Progenitor cell of endocrine pancreas (in vitro differentiated cells): ENCODE results near the gene RNH1. TPM values are rescaled to one million over a fixed set of nuclear protein-coding genes. Genes with fewer than 3 reads are reported as not detected.

Experiments used
- DNase-seq: peaks from one replicate; pipeline ENCODE4 v3.0.0; 2021; ENCODE audit warnings: low spot score; ENCODE audit not compliant: unreplicated experiment
- H3K27ac Mint-ChIP-seq: 2 replicates; pipeline ENCODE4 v1.8.0; 2021; ENCODE audit warnings: mild to moderate bottlenecking, moderate library complexity, mixed read lengths
- H3K27me3 Mint-ChIP-seq: 2 replicates; pipeline ENCODE4 v1.8.0; 2021; ENCODE audit warnings: mixed read lengths
- H3K36me3 Mint-ChIP-seq: 2 replicates; pipeline ENCODE4 v1.8.0; 2022; ENCODE audit warnings: mixed read lengths; ENCODE audit not compliant: insufficient read depth
- H3K4me1 Mint-ChIP-seq: 2 replicates; pipeline ENCODE4 v1.8.0; 2021; ENCODE audit warnings: low read depth, mixed read lengths
- H3K4me3 Mint-ChIP-seq: 2 replicates; pipeline ENCODE4 v1.8.0; 2021; ENCODE audit warnings: low read depth, mild to moderate bottlenecking, moderate library complexity, mixed read lengths
- H3K9me3 Mint-ChIP-seq: 2 replicates; pipeline ENCODE4 v1.8.0; 2021; ENCODE audit warnings: low read depth, mixed read lengths
- total RNA-seq: library from RNA; stranded (reverse); gene quantifications from 2 replicates; pipeline ENCODE4 v1.2.1, GENCODE V29; 2021
- TF ChIP-seq, protein P1 (sequence below): fragments of 200-600 bp; sonication (generic); IDR thresholded peaks from one replicate; pipeline ENCODE4 v1.5.0; 2021; ENCODE audit warnings: antibody characterized with exemption, mild to moderate bottlenecking; ENCODE audit not compliant: unreplicated experiment

Gene RNH1
- total RNA-seq, 1 donor from 2014 or later: 49.4 TPM

DNA sequence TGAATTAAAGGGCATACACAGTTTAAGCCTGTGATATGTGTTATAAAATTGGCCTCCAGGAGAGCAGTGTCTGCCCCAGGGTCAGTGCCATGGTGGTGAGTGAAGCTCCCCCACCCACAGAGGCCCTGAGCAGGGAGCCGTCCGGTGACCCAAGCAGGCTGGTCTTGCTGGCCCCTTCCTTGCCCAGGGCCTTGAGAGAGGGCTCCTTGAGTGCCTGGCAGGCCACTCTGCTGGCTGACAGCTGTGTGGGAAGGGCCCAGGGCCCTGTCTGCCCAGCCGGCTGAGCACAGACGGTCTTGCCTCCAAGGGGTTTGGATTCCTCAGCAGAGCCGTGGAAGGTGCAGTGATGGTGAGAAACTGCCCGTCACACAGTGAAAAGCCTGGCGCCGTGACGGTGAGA, 31.1 kb downstream of the RNH1 start:
- DNase-seq: no peak
- no peak overlapping the region for H3K4me3 Mint-ChIP-seq
- H3K4me1 Mint-ChIP-seq: no peaks in the 10 kb centered on the region
- TF ChIP-seq, protein P1, sequence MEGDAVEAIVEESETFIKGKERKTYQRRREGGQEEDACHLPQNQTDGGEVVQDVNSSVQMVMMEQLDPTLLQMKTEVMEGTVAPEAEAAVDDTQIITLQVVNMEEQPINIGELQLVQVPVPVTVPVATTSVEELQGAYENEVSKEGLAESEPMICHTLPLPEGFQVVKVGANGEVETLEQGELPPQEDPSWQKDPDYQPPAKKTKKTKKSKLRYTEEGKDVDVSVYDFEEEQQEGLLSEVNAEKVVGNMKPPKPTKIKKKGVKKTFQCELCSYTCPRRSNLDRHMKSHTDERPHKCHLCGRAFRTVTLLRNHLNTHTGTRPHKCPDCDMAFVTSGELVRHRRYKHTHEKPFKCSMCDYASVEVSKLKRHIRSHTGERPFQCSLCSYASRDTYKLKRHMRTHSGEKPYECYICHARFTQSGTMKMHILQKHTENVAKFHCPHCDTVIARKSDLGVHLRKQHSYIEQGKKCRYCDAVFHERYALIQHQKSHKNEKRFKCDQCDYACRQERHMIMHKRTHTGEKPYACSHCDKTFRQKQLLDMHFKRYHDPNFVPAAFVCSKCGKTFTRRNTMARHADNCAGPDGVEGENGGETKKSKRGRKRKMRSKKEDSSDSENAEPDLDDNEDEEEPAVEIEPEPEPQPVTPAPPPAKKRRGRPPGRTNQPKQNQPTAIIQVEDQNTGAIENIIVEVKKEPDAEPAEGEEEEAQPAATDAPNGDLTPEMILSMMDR: no peak
- H3K36me3 Mint-ChIP-seq: peaks cover 5% of the 10 kb centered on the region
- H3K27me3 Mint-ChIP-seq: no peaks in the 10 kb centered on the region
- no peaks in the 10 kb centered on the region for H3K9me3 Mint-ChIP-seq
- H3K27ac Mint-ChIP-seq: no peak overlapping the region

DNA sequence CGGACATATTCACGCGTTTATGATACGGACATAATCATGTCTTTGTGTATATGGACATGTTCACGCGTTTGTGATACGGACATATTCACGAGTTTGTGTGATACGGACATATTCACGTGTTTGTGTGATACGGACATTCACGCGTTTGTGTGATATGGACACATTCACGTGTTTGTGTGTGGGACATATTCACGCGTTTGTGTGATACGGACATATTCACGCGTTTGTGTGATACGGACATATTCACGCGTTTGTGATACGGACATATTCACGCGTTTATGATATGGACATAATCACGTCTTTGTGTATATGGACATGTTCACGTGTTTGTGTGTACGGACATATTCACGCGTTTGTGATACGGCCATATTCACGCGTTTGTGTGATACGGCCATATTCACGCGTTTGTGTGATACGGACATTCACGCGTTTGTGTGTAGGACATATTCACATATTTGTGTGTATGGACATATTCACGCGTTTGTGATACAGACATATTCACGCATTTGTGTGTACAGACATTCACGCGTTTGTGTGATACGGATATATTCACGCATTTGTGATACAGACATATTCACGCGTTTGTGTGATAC, 32.0 kb downstream of the RNH1 start:
- Mint-ChIP-seq H3K36me3 (peaks cover 2% of the 10 kb centered on the region), H3K27ac (no peak overlapping the region), H3K9me3 (no peaks in the 10 kb centered on the region), H3K4me3 (no peak overlapping the region), H3K27me3 (no peaks in the 10 kb centered on the region), H3K4me1 (peaks cover 2% of the 10 kb centered on the region)
- no peak for DNase-seq
- TF ChIP-seq, protein P1: no peak

DNA sequence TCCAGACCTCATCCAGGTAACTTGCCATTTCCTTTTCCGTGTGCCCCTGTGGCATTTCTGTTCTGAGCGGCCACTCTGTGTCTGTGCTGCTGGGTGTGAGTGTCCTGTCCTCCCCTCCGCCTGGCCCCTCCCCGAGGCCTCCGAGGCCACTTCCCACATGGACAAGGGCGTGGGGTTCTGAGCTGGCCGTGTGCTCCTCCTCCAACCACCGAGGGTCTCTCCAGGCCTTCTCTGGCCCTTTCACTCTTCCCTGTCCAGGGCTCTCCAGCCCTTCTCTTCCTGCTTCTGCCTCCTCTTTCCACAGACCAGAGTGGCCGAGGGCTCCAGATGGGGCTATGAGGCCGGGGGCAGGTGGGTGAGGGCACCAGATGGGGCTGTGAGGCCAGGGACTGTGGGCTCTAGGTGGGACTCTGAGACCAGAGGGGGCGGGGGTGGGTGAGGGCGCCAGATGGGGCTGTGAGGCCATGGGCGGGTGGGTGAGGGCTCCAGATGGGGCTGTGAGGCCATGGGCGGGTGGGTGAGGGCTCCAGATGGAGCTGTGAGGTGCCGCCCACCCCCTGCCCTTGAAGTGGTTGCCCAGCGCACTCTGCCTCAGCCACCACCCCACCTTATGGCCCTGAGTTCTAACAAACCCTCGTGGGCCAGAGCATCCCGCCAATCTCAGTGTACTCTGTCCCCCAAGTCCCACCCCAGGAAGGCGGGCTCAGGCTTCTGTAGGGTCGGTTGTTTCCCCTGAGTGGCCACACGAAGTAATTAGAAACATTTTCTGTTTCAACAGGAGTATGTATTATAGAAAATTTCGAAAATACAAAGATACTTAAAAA, 32.9 kb downstream of the RNH1 start:
- TF ChIP-seq, protein P1: no peak
- Mint-ChIP-seq H3K27ac (no peak overlapping the region), H3K4me3 (no peak overlapping the region), H3K9me3 (no peaks in the 10 kb centered on the region), H3K4me1 (peaks cover 8% of the 10 kb centered on the region), H3K36me3 (peaks cover 2% of the 10 kb centered on the region), H3K27me3 (no peaks in the 10 kb centered on the region)
- no peak for DNase-seq

GRCh38 chr11:473415-473814, 33.6 kb downstream of the RNH1 start:
- H3K4me3 Mint-ChIP-seq: no peak overlapping the region
- H3K27ac Mint-ChIP-seq: no peak overlapping the region
- no peak for DNase-seq
- peaks cover 11% of the 10 kb centered on the region for H3K4me1 Mint-ChIP-seq
- TF ChIP-seq, protein P1: no peak
- H3K27me3 Mint-ChIP-seq: no peaks in the 10 kb centered on the region
- no peaks in the 10 kb centered on the region for H3K9me3 Mint-ChIP-seq
- peaks cover 2% of the 10 kb centered on the region for H3K36me3 Mint-ChIP-seq

GRCh38 chr11:472816-473215, 34.2 kb downstream of the RNH1 start:
- TF ChIP-seq, protein P1: no peak
- peaks cover 2% of the 10 kb centered on the region for H3K36me3 Mint-ChIP-seq
- no peak for DNase-seq
- no peaks in the 10 kb centered on the region for H3K9me3 Mint-ChIP-seq
- no peak overlapping the region for H3K27ac Mint-ChIP-seq
- no peaks in the 10 kb centered on the region for H3K27me3 Mint-ChIP-seq
- no peak overlapping the region for H3K4me3 Mint-ChIP-seq
- H3K4me1 Mint-ChIP-seq: peaks cover 15% of the 10 kb centered on the region
